GM23338 (cell line): ENCODE data around the gene FUT6.

Source experiments
- CREB1 ChIP-seq: fragments of 250-450 bp; sonication (Bioruptor Pico); IDR thresholded peaks from 2 replicates; pipeline ENCODE4 v1.5.0; 2020; ENCODE audit warnings: low read depth, mild to moderate bottlenecking, moderate library complexity
- ETS1 ChIP-seq: IDR thresholded peaks from 2 replicates; pipeline ENCODE4 v1.6.1; 2016; ENCODE audit warnings: antibody characterized with exemption
- EZH2 ChIP-seq: fragments of 200-600 bp; sonication (generic); IDR thresholded peaks from one replicate; pipeline ENCODE4 v1.8.0; 2017; ENCODE audit warnings: antibody characterized with exemption, mild to moderate bottlenecking, low read depth; ENCODE audit not compliant: unreplicated experiment
- EZH2phosphoT487 ChIP-seq: fragments of 200-600 bp; sonication (generic); IDR thresholded peaks from one replicate; pipeline ENCODE4 v1.8.1; 2018; ENCODE audit warnings: antibody characterized with exemption; ENCODE audit not compliant: unreplicated experiment
- JUNB ChIP-seq: IDR thresholded peaks from one replicate; pipeline ENCODE4 v1.6.1; 2016; ENCODE audit warnings: antibody characterized with exemption; ENCODE audit not compliant: unreplicated experiment
- NANOG ChIP-seq: IDR thresholded peaks from 2 replicates; pipeline ENCODE4 v1.6.1; 2016; ENCODE audit warnings: antibody characterized with exemption, borderline replicate concordance
- POLR2AphosphoS5 ChIP-seq: IDR thresholded peaks from 2 replicates; pipeline ENCODE4 v1.6.1; 2016; ENCODE audit warnings: antibody characterized with exemption, low read depth
- ZNF331 ChIP-seq: fragments of 250-450 bp; sonication (Bioruptor Pico); IDR thresholded peaks from 2 replicates; pipeline ENCODE4 v1.5.0; 2020; ENCODE audit warnings: low read depth, mild to moderate bottlenecking, moderate library complexity
- TF ChIP-seq, protein P1 (sequence below): IDR thresholded peaks from one replicate; pipeline ENCODE4 v1.6.1; 2018; ENCODE audit warnings: antibody characterized with exemption; ENCODE audit not compliant: unreplicated experiment
- TF ChIP-seq, protein P2 (sequence below), 2 experiments: fragments of 200-600 bp in 1 of 2; sonication (generic) in 1 of 2; conservative IDR thresholded peaks; 2 replicates each; pipeline versions ENCODE4 v1.5.1 to v1.6.1; 2016 to 2017; ENCODE audit warnings: antibody characterized with exemption in 2 of 2, low read depth in 2 of 2, mild to moderate bottlenecking in 2 of 2, moderate library complexity in 1 of 2

- TF ChIP-seq POLR2AphosphoS5 (no peak), EZH2 (no peak), ZNF331 (CRISPR knock-in tag) (no peak), NANOG (no peak), JUNB (no peak), EZH2phosphoT487 (no peak), ETS1 (no peak), CREB1 (no peak)
- TF ChIP-seq, protein P1, sequence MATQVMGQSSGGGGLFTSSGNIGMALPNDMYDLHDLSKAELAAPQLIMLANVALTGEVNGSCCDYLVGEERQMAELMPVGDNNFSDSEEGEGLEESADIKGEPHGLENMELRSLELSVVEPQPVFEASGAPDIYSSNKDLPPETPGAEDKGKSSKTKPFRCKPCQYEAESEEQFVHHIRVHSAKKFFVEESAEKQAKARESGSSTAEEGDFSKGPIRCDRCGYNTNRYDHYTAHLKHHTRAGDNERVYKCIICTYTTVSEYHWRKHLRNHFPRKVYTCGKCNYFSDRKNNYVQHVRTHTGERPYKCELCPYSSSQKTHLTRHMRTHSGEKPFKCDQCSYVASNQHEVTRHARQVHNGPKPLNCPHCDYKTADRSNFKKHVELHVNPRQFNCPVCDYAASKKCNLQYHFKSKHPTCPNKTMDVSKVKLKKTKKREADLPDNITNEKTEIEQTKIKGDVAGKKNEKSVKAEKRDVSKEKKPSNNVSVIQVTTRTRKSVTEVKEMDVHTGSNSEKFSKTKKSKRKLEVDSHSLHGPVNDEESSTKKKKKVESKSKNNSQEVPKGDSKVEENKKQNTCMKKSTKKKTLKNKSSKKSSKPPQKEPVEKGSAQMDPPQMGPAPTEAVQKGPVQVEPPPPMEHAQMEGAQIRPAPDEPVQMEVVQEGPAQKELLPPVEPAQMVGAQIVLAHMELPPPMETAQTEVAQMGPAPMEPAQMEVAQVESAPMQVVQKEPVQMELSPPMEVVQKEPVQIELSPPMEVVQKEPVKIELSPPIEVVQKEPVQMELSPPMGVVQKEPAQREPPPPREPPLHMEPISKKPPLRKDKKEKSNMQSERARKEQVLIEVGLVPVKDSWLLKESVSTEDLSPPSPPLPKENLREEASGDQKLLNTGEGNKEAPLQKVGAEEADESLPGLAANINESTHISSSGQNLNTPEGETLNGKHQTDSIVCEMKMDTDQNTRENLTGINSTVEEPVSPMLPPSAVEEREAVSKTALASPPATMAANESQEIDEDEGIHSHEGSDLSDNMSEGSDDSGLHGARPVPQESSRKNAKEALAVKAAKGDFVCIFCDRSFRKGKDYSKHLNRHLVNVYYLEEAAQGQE: no peak
- TF ChIP-seq, protein P2, sequence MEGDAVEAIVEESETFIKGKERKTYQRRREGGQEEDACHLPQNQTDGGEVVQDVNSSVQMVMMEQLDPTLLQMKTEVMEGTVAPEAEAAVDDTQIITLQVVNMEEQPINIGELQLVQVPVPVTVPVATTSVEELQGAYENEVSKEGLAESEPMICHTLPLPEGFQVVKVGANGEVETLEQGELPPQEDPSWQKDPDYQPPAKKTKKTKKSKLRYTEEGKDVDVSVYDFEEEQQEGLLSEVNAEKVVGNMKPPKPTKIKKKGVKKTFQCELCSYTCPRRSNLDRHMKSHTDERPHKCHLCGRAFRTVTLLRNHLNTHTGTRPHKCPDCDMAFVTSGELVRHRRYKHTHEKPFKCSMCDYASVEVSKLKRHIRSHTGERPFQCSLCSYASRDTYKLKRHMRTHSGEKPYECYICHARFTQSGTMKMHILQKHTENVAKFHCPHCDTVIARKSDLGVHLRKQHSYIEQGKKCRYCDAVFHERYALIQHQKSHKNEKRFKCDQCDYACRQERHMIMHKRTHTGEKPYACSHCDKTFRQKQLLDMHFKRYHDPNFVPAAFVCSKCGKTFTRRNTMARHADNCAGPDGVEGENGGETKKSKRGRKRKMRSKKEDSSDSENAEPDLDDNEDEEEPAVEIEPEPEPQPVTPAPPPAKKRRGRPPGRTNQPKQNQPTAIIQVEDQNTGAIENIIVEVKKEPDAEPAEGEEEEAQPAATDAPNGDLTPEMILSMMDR (conservative IDR thresholded peaks at IDR 0.05; ENCODE audit: low read depth in 2 of 2): no peak
These were observed 31.2 kb downstream of the FUT6 start for GRCh38 chr19:5808120-5808816.
